Measurements from ENCODE around the gene HAND1. TPM values are rescaled to one million over a fixed set of nuclear protein-coding genes. Genes with fewer than 3 reads are reported as not detected.

The HAND1 gene
- 1 to 10 TPM in 1 of 6 donors, not detected in 5; 1.7 TPM for total RNA-seq

- Histone ChIP-seq H3K4me1 (peaks cover 43 to 70% (median 53%) of the 10 kb centered on the region in 4 donors), H3K4me3 (peak within 1 kb of the TSS in 3 of 4 donors; percentile 7 to 36 (median 30)), H3K27me3 (peaks cover 0 to 100% (median 77%) of the 10 kb centered on the region in 4 donors), H3K36me3 (no peaks in the 10 kb centered on the region), H3K9me3 (no peaks in the 10 kb centered on the region), H3K27ac (no peak within 1 kb of the TSS)
- ATAC-seq (ENCODE audit: low FRiP score in 2 of 2) = peak in 1 of 2 donors; percentile 54
- 1 to 2% methylated on average over 13 to 16 of the region's 20 CpGs for WGBS, 2 donors
- DNase-seq = peak; percentile 36 to 54
- TF ChIP-seq EP300 (IDR thresholded peaks at IDR 0.05) = no peak
- TF ChIP-seq POLR2A (IDR thresholded peaks at IDR 0.05) = no peak
- no peak for TF ChIP-seq CTCF (IDR thresholded peaks at IDR 0.05)
- no peak for TF ChIP-seq POLR2AphosphoS5 (IDR thresholded peaks at IDR 0.05)
These were observed at the start of gene HAND1 for GRCh38 chr5:154478224-154478565. Gene HAND1, minus strand, starts transcription at chr5:154478227. Its CDS starts 219 bp downstream, at chr5:154478008.

- TF ChIP-seq POLR2A (IDR thresholded peaks at IDR 0.05) (no peak), EP300 (IDR thresholded peaks at IDR 0.05) (no peak), CTCF (IDR thresholded peaks at IDR 0.05) (no peak), POLR2AphosphoS5 (IDR thresholded peaks at IDR 0.05) (no peak)
- DNase-seq = peak in 1 of 2 donors; percentile 41
- no peak for ATAC-seq (ENCODE audit: low FRiP score in 2 of 2)
- Histone ChIP-seq H3K4me3 (no peak overlapping the region), H3K27ac (no peak overlapping the region), H3K4me1 (peaks cover 0 to under 1% (median 0%) of the 10 kb centered on the region in 4 donors), H3K9me3 (no peaks in the 10 kb centered on the region), H3K27me3 (peaks cover 0 to 3% (median 0%) of the 10 kb centered on the region in 4 donors), H3K36me3 (no peaks in the 10 kb centered on the region)
- 82 to 83% methylated on average over 9 to 12 of the region's 12 CpGs for WGBS, 2 donors
These were observed 48.5 kb upstream of the HAND1 start for GRCh38 chr5:154526231-154527226.

GRCh38 chr5:154524859-154525258 is 46.8 kb upstream of the HAND1 start:
- Histone ChIP-seq H3K9me3 (no peaks in the 10 kb centered on the region), H3K36me3 (no peaks in the 10 kb centered on the region), H3K27me3 (peaks cover 0 to 3% (median 0%) of the 10 kb centered on the region in 4 donors), H3K4me1 (peaks cover 0 to 9% (median 3%) of the 10 kb centered on the region in 4 donors), H3K27ac (no peak overlapping the region), H3K4me3 (no peak overlapping the region)
- 62 to 75% methylated on average over 2 of the region's 2 CpGs for WGBS, 2 donors
- ATAC-seq (ENCODE audit: low FRiP score in 2 of 2) (no peak), DNase-seq (no peak)
- TF ChIP-seq CTCF (IDR thresholded peaks at IDR 0.05) (no peak), POLR2A (IDR thresholded peaks at IDR 0.05) (no peak)

- H3K27me3 ChIP-seq = peaks cover 0 to 3% (median 0%) of the 10 kb centered on the region in 4 donors
These were observed 46.2 kb upstream of the HAND1 start for GRCh38 chr5:154524181-154524580.

More at GRCh38 chr5:154524181-154524580, 46.2 kb upstream of the HAND1 start:
- TF ChIP-seq CTCF (IDR thresholded peaks at IDR 0.05) (no peak), EP300 (IDR thresholded peaks at IDR 0.05) (no peak), POLR2AphosphoS5 (IDR thresholded peaks at IDR 0.05) (no peak), POLR2A (IDR thresholded peaks at IDR 0.05) (no peak)
- H3K9me3 ChIP-seq = no peaks in the 10 kb centered on the region
- no peak overlapping the region for H3K4me3 ChIP-seq
- 68 to 80% methylated on average over 4 of the region's 4 CpGs for WGBS, 2 donors
- H3K36me3 ChIP-seq = no peaks in the 10 kb centered on the region
- peaks cover 0 to 9% (median 3%) of the 10 kb centered on the region in 4 donors for H3K4me1 ChIP-seq
- no peak overlapping the region for H3K27ac ChIP-seq
- DNase-seq (no peak), ATAC-seq (ENCODE audit: low FRiP score in 2 of 2) (no peak)
